ENCODE results near the gene ROM1.

ROM1 gene

GRCh38 chr11:62588966-62589637, 24.0 kb upstream of the ROM1 start:
- no peak for DNase-seq

GRCh38 chr11:62591448-62592145, 21.5 kb upstream of the ROM1 start, which contains the start of gene TUT1:
Gene TUT1, minus strand, starts transcription at chr11:62591523. Its CDS starts 38 bp downstream, at chr11:62591485.
- peak; percentile 99 for DNase-seq

GRCh38 chr11:62592146-62592815, 20.8 kb upstream of the ROM1 start:
- DNase-seq: no peak

GRCh38 chr11:62592989-62593421, 20.1 kb upstream of the ROM1 start:
- DNase-seq: no peak

- DNase-seq: peak; percentile 41
Observed at GRCh38 chr11:62593434-62594044, 19.5 kb upstream of the ROM1 start.

GRCh38 chr11:62595124-62595523, 17.9 kb upstream of the ROM1 start:
- DNase-seq: no peak

- peak; percentile 99 for DNase-seq
Observed at GRCh38 chr11:62599069-62599696, 13.9 kb upstream of the ROM1 start.

- no peak for DNase-seq
Observed at GRCh38 chr11:62599901-62600300, 13.2 kb upstream of the ROM1 start.

GRCh38 chr11:62600367-62601121, 12.5 kb upstream of the ROM1 start:
- no peak for DNase-seq

- DNase-seq: no peak
Observed at GRCh38 chr11:62601122-62601371, 12.0 kb upstream of the ROM1 start.

- peak; percentile 97 for DNase-seq
Observed at GRCh38 chr11:62601372-62602140, 11.5 kb upstream of the ROM1 start, which contains the start of gene MTA2. Gene MTA2, minus strand, starts transcription at chr11:62601865. Its CDS starts 415 bp downstream, at chr11:62601450.

GRCh38 chr11:62602141-62603071, 10.7 kb upstream of the ROM1 start:
- DNase-seq: peak; percentile 72

GRCh38 chr11:62603072-62603408, 10.0 kb upstream of the ROM1 start:
- no peak for DNase-seq

GRCh38 chr11:62603776-62604299, 9.2 kb upstream of the ROM1 start:
- no peak for DNase-seq

GRCh38 chr11:62604460-62605120, 8.5 kb upstream of the ROM1 start:
- DNase-seq: no peak

GRCh38 chr11:62605467-62605866, 7.6 kb upstream of the ROM1 start:
- no peak for DNase-seq

- DNase-seq: no peak
Observed at GRCh38 chr11:62605902-62606301, 7.2 kb upstream of the ROM1 start.

- DNase-seq: no peak
Observed at GRCh38 chr11:62607714-62608113, 5.3 kb upstream of the ROM1 start.

GRCh38 chr11:62608776-62609175, 4.3 kb upstream of the ROM1 start:
- DNase-seq: no peak

- DNase-seq: no peak
Observed at GRCh38 chr11:62610403-62610802, 2.7 kb upstream of the ROM1 start.
